ENCODE measurements around the gene CBFB.

DNA sequence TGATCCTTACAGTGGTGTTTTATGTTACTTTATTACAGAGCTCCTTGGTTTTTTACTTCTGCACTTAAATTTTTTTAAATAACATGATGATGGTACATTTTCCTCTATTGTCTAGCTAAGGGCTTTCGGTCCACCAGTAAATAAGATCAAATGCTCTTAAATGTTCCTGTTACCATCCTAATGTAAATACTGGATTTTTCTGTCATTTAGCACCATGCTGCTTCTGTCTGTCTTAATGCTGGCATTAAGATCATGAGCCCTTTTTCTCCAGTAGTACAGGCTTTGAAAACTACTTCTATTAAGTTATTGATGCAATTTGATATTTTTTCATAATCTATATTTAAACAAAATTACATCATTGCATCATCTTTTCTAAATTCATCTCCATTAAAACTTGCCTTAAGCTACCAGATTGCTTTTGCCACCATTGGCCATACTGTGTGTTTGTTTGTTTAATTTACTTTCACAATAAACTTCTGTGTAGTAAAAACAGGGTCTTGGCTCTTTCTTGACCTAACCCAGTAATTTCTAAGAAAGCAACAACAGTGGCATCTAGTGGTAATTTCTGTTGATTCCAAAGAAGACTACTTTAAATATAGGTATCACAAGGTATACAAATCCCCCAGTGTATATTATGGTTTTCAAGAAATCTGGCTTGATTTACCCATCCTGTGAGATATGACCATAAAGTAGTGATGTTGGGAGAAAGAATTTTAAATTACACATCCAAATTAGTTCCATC lies 71.8 kb downstream of the CBFB start:
- TF ChIP-seq, protein P1, sequence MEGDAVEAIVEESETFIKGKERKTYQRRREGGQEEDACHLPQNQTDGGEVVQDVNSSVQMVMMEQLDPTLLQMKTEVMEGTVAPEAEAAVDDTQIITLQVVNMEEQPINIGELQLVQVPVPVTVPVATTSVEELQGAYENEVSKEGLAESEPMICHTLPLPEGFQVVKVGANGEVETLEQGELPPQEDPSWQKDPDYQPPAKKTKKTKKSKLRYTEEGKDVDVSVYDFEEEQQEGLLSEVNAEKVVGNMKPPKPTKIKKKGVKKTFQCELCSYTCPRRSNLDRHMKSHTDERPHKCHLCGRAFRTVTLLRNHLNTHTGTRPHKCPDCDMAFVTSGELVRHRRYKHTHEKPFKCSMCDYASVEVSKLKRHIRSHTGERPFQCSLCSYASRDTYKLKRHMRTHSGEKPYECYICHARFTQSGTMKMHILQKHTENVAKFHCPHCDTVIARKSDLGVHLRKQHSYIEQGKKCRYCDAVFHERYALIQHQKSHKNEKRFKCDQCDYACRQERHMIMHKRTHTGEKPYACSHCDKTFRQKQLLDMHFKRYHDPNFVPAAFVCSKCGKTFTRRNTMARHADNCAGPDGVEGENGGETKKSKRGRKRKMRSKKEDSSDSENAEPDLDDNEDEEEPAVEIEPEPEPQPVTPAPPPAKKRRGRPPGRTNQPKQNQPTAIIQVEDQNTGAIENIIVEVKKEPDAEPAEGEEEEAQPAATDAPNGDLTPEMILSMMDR (IDR thresholded peaks at IDR 0.05), result peak in 1 of 6 experiments; percentile 22
- TF ChIP-seq POLR2A (IDR thresholded peaks at IDR 0.05), result no peak
